Suppressor macrophage treated with lipopolysaccharide for 4 hours (primary cell): ENCODE data around the gene VDR.

Source experiments
- DNase-seq: peaks from one replicate; pipeline ENCODE4 v3.0.0-alpha.2; 2020

The VDR gene

GRCh38 chr12:47867495-47867941 lies 37.3 kb downstream of the VDR start:
- DNase-seq, result peak; percentile 89

- DNase-seq, result no peak
Measured at GRCh38 chr12:47864646-47865235, 40.1 kb downstream of the VDR start.

GRCh38 chr12:47863985-47864384 lies 40.8 kb downstream of the VDR start:
- DNase-seq, result no peak

- no peak for DNase-seq
Measured at GRCh38 chr12:47863467-47863866, 41.3 kb downstream of the VDR start.

- no peak for DNase-seq
Measured at GRCh38 chr12:47862881-47863280, 41.9 kb downstream of the VDR start.

GRCh38 chr12:47862167-47862750 lies 42.5 kb downstream of the VDR start:
- DNase-seq, result no peak

- DNase-seq, result no peak
Measured at GRCh38 chr12:47860873-47861272, 43.9 kb downstream of the VDR start.

GRCh38 chr12:47860279-47860841 lies 44.4 kb downstream of the VDR start:
- DNase-seq, result no peak

GRCh38 chr12:47858511-47859266 lies 46.1 kb downstream of the VDR start:
- no peak for DNase-seq

GRCh38 chr12:47856721-47857575 lies 47.8 kb downstream of the VDR start:
- DNase-seq, result no peak

GRCh38 chr12:47856094-47856493 lies 48.7 kb downstream of the VDR start:
- no peak for DNase-seq

GRCh38 chr12:47855502-47855901 lies 49.3 kb downstream of the VDR start:
- DNase-seq, result no peak

GRCh38 chr12:47854531-47854930 lies 50.3 kb downstream of the VDR start:
- DNase-seq, result no peak

GRCh38 chr12:47852096-47852571 lies 52.7 kb downstream of the VDR start:
- no peak for DNase-seq

- DNase-seq, result no peak
Measured at GRCh38 chr12:47851303-47851952, 53.4 kb downstream of the VDR start.

- no peak for DNase-seq
Measured at GRCh38 chr12:47850153-47851084, 54.4 kb downstream of the VDR start.

GRCh38 chr12:47849261-47849660 lies 55.5 kb downstream of the VDR start:
- no peak for DNase-seq

GRCh38 chr12:47848853-47849252 lies 55.9 kb downstream of the VDR start:
- no peak for DNase-seq

GRCh38 chr12:47846294-47846996 lies 58.3 kb downstream of the VDR start:
- no peak for DNase-seq

- DNase-seq, result no peak
Measured at GRCh38 chr12:47845081-47845480, 59.7 kb downstream of the VDR start.
